HL-60 (cell line): Measurements from ENCODE around the gene SIGLEC8.

Experiments
- DNase-seq, 2 experiments: peaks; one replicate each; pipeline ENCODE4 v3.0.0-alpha.2; 2010 to 2020; ENCODE audit warnings: low read depth in 1 of 2, low spot score in 1 of 2
- H3K27ac ChIP-seq: fragments of 250-450 bp; sonication (Bioruptor Pico); replicated peaks from 2 replicates; pipeline ENCODE4 v1.5.1; 2020; ENCODE audit warnings: mild to moderate bottlenecking, moderate library complexity
- H3K27me3 ChIP-seq: fragments of 250-450 bp; sonication (Bioruptor Pico); 2 replicates; pipeline ENCODE4 v1.5.1; 2021; ENCODE audit warnings: mild to moderate bottlenecking, moderate library complexity; ENCODE audit not compliant: insufficient read depth, poor library complexity, severe bottlenecking
- H3K4me3 ChIP-seq: replicated peaks from 2 replicates; pipeline ENCODE4 v1.5.1; 2011; ENCODE audit warnings: mild to moderate bottlenecking, control low read depth, low read length; ENCODE audit not compliant: insufficient read depth
- CTCF ChIP-seq: IDR thresholded peaks from one replicate; pipeline ENCODE4 v1.5.1; 2011; ENCODE audit warnings: low read length, control low read depth, inconsistent platforms; ENCODE audit not compliant: insufficient read depth
- GABPA ChIP-seq: IDR thresholded peaks from 2 replicates; pipeline ENCODE4 v1.6.1; 2012; ENCODE audit warnings: low read depth
- POLR2AphosphoS5 ChIP-seq: IDR thresholded peaks from 2 replicates; pipeline ENCODE4 v1.6.1; 2012; ENCODE audit warnings: low read depth
- REST ChIP-seq: IDR thresholded peaks from 2 replicates; pipeline ENCODE4 v1.6.1; 2012; ENCODE audit warnings: low read depth; ENCODE audit not compliant: insufficient replicate concordance
- SPI1 ChIP-seq: IDR thresholded peaks from 2 replicates; pipeline ENCODE4 v1.6.1; 2012; ENCODE audit warnings: low read depth, mild to moderate bottlenecking, borderline replicate concordance

Gene SIGLEC8

GRCh38 chr19:51470966-51471365, 12.7 kb upstream of the SIGLEC8 start:
- no peaks in the 10 kb centered on the region for H3K27me3 ChIP-seq
- TF ChIP-seq SPI1 (no peak), CTCF (no peak), REST (no peak), GABPA (no peak), POLR2AphosphoS5 (no peak)
- H3K4me3 ChIP-seq, result no peak overlapping the region
- no peak overlapping the region for H3K27ac ChIP-seq
- no peak for DNase-seq

- no peak for DNase-seq
- no peak for TF ChIP-seq CTCF
- TF ChIP-seq GABPA, result no peak
- no peak for TF ChIP-seq POLR2AphosphoS5
- TF ChIP-seq SPI1, result no peak
- no peak for TF ChIP-seq REST
- H3K4me3 ChIP-seq, result no peak overlapping the region
- peak overlapping the region; percentile 79; the same call in 1 of the 2 replicates for H3K27ac ChIP-seq
- no peaks in the 10 kb centered on the region for H3K27me3 ChIP-seq
Observed at GRCh38 chr19:51469629-51470028, 11.4 kb upstream of the SIGLEC8 start.

GRCh38 chr19:51469162-51469561, 10.9 kb upstream of the SIGLEC8 start:
- no peaks in the 10 kb centered on the region for H3K27me3 ChIP-seq
- no peak overlapping the region for H3K4me3 ChIP-seq
- DNase-seq, result peak in 1 of 2 experiments; percentile 36
- peak overlapping the region; percentile 79 for H3K27ac ChIP-seq
- TF ChIP-seq REST, result no peak
- TF ChIP-seq GABPA, result no peak
- TF ChIP-seq SPI1, result no peak
- no peak for TF ChIP-seq CTCF
